HG02763 (cell line): ENCODE measurements around the gene RNF157.
"Not testable (repeated sequence)": the region's sequence is repeated elsewhere in the genome, so short reads cannot be mapped to it uniquely, and the experiment has no call there.

Experiments
- ATAC-seq: cut with Tn5 transposase; IDR thresholded peaks from one replicate; pipeline ENCODE4 v1.9.1; 2021; ENCODE audit warnings: mild to moderate bottlenecking, moderate library complexity; ENCODE audit not compliant: unreplicated experiment

The RNF157 gene

GRCh38 chr17:76195281-76196096, 44.8 kb downstream of the RNF157 start:
- ATAC-seq, result no peak

DNA sequence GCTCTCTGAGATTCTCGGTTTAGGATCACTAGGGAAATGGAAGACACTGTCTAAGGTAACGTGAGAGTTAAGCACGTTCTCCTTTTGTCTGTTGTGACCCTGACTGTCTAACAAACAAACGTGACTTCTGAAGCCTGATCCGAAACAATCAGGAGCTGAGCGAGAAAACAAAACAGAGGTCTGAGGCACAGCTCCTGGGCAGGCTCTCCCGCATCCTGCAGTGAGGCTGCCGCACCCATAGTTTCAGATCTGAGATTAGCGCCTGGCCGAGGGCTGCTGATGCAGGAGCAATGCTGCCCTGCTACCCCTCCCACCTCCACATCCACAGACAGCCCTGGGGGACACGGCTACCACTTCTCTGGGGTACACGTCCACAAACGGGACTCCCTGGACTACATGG, 46.7 kb downstream of the RNF157 start:
- no peak for ATAC-seq

- peak; percentile 46 for ATAC-seq
These were observed 48.4 kb downstream of the RNF157 start for GRCh38 chr17:76191896-76192295.

DNA sequence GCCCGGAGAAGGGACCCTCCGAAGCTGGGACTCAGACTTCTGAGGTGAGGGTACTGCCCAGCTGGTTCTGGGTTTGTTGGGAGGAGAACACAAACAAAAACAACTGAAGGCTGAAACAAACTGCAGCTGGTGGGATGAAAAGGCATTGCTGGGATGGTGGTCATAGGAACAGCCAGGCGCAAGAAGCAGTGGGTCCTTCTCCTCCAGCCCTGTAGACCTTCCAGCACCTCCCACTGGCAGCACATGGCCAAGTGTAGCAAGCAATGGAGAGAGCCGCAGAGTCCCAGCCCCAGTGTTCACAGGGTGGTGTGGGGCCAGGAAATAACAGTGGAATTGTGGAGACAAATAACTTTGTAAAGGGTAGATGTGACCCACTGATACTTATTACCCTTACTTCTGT, 50.6 kb downstream of the RNF157 start:
- ATAC-seq, result no peak

DNA sequence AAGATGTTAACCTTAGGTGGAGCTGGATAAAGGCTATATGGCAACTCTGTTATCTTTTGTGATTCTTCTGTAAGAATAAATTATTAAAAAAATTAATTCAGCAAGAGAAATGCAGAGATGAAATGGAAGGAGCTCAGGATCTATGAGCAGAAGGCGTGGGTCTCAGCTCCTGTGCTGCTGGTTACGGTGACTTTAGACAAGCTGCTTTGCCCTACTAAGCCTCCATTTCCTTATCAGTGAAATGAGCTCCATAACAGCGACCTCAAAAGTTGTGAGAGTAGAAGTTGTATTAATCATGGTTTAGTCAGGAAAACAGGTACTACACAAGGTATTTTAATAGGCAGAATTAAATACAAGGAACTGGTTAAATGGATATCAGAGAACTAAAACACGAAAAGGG, 51.0 kb downstream of the RNF157 start:
- no peak for ATAC-seq

DNA sequence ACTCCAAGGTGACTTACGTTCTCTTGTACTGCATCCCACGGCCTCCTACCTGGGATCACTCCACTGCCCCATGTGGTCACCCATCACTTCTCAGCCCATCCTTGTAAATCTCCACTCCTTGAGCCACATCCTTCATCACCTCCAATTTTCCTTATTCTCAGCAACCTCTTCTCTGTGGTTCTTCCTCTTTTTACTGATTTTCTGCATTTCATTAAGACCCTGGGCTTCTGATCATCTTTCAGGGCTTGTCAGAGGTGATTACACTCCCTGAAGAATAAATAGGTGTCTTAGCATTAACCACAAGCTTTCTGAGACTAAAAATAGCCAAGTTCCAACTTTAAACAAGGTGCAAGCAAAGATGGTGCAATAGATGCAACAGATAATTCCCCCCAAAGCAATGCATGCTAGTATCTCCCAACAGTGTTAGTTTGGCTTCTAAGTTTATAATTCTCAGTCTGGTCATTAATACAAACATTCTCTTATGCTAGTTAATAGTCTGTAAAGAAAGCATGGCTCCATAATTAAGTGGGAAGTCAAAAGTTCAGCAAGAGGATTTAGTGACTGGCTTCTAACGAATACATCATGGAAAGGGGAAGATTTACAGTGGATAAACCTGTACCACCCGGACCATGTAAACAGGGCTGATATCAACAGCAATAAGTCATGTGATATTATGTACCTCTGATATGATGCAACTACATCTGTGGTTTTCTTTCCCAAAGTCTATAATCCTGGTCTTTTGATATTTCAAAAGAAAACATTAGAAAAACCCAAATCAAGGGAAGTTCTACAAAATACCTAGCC, 51.9 kb downstream of the RNF157 start:
- no peak for ATAC-seq

- not testable (repeated sequence) for ATAC-seq
These were observed 53.5 kb downstream of the RNF157 start for GRCh38 chr17:76186774-76187173.

GRCh38 chr17:76184290-76184689, 56.0 kb downstream of the RNF157 start:
- ATAC-seq, result no peak

GRCh38 chr17:76182016-76182764, 58.1 kb downstream of the RNF157 start:
- no peak for ATAC-seq

GRCh38 chr17:76179496-76180467, 60.5 kb downstream of the RNF157 start:
- ATAC-seq, result no peak

GRCh38 chr17:76178124-76178523, 62.2 kb downstream of the RNF157 start:
- no peak for ATAC-seq

GRCh38 chr17:76176701-76177574, 63.4 kb downstream of the RNF157 start:
- no peak for ATAC-seq

DNA sequence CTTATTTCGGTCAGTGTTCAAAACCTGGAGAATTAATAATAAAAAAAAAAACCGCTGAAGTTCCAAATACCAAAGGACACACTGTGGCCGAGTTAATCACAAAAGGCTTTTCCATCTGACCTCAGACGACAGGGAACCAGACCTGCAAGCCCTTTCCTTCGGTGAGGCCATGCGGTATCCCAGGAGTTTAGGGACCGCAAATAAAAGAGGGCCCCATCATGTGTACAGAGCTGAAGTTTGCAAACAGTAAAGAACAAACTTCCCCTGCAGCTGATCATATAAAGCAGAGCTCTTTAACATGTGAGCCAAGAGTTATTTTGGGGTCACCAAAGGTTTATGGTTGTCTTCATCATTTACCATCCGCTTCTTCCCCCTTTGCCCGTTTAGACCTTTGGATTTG, 66.3 kb downstream of the RNF157 start:
- ATAC-seq, result no peak

DNA sequence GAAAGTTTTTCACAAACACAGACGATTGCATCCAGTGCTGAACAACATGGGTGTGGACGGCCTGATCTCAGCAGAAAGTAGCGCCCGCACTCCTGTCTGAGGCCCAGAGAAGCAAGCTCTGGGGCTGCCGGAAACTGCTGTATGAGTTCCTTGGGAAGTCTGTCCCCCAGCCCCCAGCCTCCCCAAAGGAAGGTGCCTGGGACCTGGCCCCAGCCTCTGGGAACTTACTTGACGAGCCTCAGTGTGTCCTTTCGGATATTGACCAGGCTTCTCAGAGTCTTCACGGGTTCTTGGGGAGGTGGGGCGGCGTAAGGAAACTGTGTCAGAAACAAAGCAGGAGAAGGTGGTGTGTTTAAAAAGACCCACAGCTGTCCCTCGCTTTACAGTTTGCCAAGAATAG, 66.8 kb downstream of the RNF157 start:
- ATAC-seq, result no peak

- no peak for ATAC-seq
These were observed 68.6 kb downstream of the RNF157 start for GRCh38 chr17:76171706-76172105.

DNA sequence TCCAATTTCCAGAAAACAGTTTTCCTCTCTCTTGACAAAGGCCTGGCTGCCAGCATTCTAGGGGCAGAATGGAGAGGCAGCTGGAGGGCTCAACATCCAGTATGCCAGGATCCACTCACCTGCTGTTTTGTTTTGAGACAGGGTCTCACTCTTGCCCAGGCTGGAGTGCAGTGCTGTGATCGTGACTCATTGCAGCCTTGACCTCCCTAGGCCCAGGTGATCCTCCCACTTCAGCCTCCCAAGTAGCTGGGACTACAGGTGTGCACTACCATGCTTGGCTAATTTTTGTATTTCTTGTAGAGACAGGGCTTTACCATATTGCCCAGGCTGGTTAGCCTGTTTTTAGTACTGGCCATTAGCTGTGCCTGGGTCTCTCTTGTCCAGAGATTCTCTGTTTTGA, 70.2 kb downstream of the RNF157 start:
- ATAC-seq, result no peak

DNA sequence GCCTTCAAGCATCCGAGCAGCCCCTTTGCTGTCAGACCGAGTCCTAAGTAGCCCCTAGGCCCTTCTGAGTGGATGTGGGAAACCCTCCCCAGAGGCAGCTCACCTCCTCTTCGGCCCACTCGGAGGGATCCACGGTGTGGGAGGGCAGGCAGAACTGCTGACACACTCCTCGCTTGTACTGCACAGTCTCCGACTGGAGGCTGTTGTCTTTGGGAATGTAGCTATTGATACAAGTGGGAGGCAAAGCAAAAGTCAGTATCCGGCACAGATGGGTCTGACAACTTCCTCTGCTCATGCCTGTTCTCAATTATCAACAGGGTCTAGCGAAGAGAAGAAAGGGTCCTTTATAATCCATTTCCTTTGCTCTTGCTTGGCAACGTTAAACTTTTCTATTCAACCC, 73.4 kb downstream of the RNF157 start:
- no peak for ATAC-seq

DNA sequence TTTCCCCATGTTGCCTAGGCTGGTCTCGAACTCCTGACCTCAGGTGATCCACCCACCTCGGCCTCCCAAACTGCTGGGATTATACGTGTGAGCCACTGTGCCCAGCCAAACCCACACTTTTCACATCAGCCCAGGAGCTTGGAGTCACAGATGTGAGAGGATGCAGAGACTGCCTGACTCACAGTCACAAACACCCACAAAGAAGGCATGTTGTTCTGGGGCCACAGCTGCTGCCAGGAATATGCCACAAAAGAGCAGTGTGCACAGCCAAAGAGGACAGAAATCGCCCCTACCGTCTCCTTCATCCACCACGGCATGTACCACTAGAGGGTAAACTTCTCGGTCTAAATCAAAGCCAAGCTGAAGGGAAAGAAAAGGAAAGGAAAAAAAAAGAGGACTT, 74.1 kb downstream of the RNF157 start:
- ATAC-seq, result no peak

- ATAC-seq, result no peak
These were observed 76.0 kb downstream of the RNF157 start for GRCh38 chr17:76164331-76164730.
